ENCODE data around the gene PAX3.

The PAX3 gene

DNA sequence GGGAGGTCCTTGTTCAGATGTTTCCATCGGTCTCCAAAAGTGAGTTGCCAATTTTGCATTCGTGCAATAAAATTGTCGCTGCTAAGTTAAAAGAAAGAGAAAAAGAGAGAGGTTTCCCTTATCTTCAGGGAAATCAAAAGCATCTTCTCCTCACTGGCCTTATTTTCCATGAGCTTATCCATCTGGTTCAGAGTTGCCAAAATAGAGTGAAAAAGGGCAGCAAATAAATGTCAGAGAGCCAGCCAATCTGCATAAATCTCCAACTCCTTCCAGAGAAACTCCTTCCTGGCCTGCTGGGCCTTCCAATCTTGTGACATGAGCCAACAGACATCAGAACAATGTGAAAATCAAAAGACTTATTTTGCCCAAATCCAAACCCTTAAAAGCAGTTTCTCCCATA lies 28.4 kb downstream of the PAX3 start:
- DNase-seq (ENCODE audit: low read depth in 2 of 2, low spot score in 1 of 2): no peak

DNA sequence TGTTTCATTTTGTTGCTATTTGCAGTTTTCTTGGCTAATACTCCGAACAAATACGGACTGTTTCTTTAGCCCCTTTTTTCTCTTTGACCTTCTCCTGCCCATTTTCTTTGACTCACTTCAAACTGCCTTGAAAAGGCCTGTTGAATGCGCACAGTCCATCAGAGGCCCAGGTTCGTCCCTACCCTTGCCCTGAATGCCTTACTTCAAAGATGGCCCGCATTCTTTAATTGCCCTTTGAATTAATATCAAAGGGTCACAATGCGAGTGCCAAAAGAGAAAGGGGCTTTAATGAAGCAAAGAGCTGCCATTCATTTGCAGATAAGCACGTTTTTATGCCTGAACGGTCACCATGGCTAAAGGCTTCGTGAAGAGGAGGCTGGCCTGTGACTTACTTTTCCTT lies 29.7 kb downstream of the PAX3 start:
- no peak for DNase-seq (ENCODE audit: low read depth in 2 of 2, low spot score in 1 of 2)

DNA sequence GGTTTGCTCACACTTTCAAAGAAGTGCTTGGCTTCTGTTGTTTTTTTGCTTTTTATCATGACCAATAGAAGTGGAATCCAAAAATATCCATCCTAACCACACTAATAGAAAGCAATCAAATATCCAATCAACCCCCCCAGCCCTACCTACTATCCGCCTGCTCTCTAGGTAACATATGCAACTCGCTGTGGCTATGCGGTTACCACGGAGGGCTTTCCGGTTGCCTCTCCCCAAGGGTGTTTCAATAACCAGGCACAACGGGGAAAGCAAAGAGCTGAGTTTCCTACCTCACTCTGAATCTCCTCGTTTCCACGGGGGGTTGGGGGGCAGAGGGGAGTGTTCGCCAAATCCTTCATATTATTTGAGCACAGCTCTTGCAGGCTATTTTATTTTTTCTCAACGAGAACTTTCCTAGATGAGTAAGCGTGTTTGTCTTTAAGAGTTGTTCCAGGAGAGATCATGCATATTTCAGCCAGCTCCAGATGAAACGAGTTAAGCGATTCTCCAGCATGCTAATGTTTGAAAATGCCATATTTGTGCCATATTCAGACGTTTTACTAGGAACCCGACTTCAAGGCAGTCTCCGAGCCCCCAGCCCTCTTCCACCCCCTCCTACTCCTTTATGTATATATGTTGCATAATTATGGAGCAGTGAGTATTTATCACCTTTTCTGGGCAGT lies 30.3 kb downstream of the PAX3 start:
- DNase-seq (ENCODE audit: low read depth in 2 of 2, low spot score in 1 of 2): no peak

DNA sequence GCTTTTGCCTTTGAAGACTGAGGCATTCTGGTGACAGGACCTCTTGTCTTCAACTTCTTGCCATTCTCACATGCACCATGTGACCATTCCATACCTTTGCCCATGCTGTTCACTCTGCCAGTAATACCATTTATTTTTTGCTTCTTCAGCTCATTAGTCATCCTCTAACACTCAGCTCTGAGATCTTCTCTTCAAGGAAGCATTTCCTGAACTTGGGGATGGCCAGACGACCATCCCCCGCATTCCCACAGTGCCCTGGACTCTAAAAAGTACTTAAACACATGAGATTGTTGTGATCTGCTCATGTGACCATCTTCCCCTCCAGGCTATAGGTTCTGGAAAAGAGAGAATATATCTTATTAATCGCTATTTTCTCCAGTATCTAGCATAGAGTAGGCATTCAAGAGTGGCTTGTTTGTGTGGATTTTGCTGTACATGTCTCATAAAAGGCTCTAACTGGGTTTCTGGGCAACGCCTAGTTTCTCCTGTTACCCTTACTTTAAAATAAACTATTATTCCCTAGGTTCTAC lies 33.9 kb downstream of the PAX3 start:
- no peak for DNase-seq (ENCODE audit: low read depth in 2 of 2, low spot score in 1 of 2)

DNA sequence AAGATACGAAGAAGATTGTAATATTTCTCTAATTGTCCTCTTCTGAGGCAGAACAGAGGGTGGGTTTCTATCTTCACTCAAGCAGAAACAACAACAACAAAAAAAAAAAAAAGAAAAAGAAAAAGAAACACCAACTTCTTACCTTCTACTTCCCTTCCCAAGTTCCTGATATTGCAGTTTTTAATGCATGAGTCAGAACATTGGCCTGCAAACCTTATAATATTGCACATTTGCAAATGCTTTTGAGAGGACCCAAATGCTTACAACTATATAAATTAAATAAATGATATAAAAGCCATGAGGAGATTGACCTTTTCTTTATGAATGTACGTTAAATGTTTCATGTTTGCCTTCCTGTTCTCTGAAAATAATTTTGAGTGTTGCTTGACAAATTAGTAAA lies 37.3 kb downstream of the PAX3 start:
- DNase-seq (ENCODE audit: low read depth in 2 of 2, low spot score in 1 of 2): no peak

DNA sequence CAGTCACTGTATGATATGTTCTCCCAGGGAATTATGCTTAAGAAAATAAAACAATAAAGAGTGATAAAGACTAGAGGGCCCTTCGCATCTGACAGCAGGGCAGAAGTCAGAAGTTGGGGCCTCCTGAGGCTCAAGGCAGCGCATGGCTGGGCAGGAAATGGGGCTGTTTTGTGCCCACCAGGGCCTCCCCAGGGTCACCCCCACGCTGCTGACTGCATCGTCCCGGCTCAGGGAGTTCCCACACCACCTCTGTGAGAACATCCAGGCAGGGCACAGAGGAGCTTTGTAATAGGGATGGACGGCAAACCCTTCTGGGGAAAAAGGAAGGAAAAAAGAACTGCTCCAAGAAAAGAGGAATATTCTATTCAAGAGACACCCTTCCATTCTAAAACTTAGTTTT lies 41.2 kb downstream of the PAX3 start:
- DNase-seq (ENCODE audit: low read depth in 2 of 2, low spot score in 1 of 2): no peak

DNA sequence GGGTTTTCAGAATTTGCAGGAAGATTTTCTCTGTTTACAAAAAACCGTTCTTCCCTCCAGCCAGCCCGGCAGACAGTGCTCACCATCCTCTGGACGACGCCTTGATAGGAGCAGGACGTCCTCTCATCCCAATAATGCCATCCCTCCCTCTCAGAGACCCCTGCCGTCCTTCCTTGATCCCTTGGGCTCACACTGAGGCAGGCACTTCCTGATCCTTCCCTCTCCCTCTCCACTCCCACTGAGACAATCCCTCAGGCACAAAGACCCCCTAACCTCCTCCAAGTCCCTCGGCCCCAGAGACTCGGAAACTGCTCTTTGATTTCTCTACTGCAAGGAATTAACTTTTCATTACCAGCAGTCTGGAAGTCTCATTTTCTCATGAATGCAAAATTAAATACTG lies 42.5 kb downstream of the PAX3 start:
- DNase-seq (ENCODE audit: low read depth in 2 of 2, low spot score in 1 of 2): no peak

DNA sequence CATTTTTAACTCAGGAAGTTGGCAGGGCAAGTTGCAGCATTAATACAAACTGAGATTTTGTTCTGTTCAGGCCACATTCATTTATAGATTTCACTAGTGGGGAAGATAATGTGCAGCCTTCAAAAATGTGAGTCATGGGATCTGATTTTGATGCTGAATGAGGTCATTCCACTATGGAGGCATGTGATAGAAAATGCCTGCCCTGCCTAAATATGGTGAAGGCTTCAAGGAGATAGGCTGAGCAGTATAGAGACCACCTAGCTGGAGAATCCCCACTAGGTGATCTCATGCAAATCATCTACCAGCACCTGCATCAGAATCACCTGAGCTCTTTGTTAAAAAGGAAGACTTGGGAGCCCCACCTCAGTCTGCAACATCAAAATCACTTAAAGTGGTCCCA lies 43.7 kb downstream of the PAX3 start:
- no peak for DNase-seq (ENCODE audit: low read depth in 2 of 2, low spot score in 1 of 2)

DNA sequence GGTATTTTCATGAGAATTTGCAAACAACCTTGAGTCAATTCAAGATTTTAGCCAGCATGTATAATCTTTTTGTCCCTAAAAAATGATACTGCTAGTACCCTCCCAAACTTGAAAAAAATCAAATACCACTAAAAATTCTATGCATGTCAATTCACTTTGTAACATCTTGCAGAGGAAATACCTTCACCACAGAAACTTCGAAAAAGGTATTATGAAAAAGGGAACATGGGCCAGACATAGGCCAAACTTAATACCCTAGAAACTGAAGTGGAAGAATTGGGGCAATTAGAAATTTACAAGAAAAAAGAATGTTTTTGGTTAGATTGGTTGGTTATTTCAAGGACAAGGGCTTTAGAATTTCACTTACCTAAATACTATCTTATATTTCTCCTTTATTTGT lies 48.5 kb downstream of the PAX3 start:
- no peak for DNase-seq (ENCODE audit: low read depth in 2 of 2, low spot score in 1 of 2)

DNA sequence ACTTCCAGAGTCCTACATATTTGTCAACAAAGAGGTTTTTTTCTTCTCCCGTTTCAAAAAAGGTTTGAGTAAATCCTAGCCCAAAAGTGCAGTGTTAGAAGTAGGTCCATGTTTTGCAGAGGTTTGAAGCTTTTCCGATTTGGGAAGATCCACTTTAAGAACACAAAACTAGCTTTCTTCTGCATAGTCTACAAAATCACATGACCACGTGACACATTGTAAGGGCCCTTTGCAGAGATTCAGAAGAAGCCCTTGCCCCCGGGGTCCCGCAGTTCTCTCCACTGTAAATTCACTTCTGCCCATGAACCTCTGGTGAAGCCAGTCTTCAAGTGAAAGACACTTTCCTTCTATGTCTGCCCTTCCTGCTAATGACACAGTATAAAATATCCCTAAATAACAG lies 49.4 kb downstream of the PAX3 start:
- no peak for DNase-seq (ENCODE audit: low read depth in 2 of 2, low spot score in 1 of 2)

DNA sequence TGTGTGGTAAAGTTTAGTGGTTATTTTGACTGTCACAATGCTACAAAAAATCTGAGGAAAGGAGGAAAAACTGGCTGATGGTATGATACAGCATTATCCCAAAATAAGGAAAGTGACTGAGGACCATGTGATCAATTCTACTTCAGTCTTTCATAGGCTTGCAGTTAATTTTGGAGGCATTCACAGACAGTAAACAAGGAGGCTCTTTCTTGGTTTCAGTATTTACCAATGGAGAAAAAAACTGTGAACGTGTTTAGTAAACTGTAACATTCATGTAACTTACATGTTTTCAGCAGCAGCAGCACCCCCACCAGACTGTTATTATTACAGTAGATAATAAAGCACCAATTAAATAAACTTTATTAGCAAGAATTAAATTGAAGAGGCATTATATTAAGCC lies 50.0 kb downstream of the PAX3 start:
- no peak for DNase-seq (ENCODE audit: low read depth in 2 of 2, low spot score in 1 of 2)

DNA sequence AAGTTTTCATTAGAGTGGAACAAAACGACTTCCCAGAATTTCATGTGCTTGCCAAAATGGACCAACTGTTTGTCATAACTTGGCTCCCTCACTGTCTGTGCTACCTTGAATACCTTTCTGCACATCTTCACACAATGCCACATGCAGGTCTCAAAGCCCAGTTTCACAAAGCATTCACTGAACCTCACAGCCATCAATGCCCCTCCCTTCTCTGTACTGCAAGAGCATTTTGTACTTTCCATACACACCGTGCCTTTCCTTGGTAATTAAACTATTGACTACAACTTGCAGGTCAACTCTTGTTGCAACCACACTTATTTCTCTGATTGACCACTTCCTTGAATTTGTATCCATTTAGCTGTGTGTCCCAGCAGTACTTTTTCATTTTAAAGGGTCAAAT lies 50.5 kb downstream of the PAX3 start:
- DNase-seq (ENCODE audit: low read depth in 2 of 2, low spot score in 1 of 2): no peak

DNA sequence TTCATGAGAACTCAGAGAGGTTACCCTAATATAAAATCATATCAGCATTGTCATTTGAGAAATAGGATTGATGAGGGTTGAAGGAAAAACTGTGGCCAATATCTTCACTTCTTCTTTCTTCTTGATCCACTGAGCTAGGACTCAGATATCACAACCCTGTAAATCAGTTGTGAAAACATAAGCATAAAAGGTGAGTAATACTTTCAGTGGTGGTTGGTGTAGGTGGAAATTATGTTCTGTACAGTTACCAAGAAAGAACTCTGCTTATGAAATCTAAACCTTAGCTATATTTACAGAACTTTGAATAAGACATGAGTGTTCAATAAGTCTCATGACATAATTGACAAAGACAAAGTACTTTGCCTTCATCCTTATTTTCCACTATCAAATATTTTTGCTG lies 56.3 kb downstream of the PAX3 start:
- DNase-seq (ENCODE audit: low read depth in 2 of 2, low spot score in 1 of 2): no peak

DNA sequence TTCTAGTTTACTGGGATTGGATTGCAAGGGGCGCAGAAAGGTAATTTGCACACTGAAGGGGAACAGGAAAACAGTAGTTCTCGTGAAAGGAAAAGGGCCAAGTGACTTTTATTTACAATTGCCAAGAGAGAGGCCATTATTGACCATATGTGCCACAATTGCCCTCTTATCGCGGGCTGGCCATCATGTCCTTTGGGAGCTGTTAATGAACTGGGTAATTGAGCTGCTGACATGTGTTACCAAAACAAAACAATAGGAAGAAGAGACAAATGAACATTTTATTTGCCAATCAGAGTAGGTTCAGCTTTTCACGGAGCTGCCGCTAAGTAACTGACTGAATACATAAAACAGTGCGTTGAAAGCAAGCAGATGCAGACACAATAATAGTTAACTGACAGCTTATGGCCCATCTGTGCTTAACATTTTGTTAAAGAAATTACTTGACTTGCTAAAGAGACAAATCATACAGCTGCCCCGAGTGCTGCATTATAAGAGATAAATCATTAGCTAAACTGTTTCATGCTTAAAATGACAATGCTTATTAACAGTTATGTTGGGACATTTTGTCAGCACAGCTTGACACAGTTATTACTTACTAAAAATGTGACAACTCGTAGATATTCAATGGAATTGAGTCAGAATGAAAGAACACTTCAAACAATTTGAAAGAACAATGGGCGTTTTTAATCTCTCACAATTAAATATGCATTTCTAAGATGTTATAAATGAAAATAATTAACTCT lies 57.5 kb downstream of the PAX3 start:
- no peak for DNase-seq (ENCODE audit: low read depth in 2 of 2, low spot score in 1 of 2)

DNA sequence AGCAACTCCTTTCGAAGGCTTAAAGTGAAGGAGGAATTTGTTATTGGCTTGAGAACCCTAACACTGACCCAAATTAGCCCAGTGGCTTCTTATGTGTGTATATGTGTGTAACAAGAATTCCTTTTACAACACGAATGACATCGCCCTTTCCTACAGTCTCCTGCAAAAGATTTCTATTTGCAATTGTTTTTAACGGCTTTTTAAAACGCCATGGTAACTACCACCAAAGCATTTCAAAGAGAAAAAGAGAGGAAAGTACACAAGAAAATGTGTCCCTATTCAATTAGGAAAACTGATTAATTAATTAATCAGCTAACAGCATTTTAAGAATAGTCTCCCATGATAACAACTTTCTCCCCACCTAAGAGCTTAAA lies 58.1 kb downstream of the PAX3 start:
- DNase-seq (ENCODE audit: low read depth in 2 of 2, low spot score in 1 of 2): no peak

DNA sequence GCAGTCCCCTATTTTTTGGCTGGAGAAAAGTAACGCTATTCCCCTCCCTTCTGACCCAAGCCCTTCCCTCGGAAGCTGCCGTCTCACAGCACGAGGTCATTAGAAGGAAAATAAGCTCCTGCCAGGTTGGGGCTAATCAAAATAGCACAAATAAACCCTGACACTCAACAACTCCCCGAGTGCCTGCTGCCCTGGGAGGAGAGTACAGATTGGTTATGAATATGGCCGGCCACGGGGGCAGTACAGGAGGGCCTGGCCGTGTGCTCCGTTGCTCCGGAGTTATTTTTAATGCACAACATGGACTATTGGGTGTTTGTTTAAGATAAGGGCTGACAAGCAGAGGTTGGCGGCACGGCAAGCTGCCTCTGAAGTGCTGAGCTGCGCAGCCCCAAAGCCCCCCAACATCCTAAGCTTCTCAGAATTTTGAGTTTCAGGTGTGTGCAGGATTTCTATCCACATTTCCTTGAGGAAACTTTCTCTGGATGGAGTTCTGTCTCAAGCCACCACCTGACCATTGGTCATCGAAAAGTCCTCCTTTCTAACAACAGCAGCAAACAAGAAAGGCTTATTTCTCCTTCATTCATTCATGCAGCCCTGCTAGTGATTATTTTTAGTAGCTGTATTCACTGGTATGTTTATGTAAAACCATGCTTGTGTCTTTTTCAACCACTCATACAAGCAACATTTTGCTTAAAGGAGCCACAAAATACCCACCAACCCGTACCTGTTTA lies 58.7 kb downstream of the PAX3 start:
- DNase-seq (ENCODE audit: low read depth in 2 of 2, low spot score in 1 of 2): no peak

DNA sequence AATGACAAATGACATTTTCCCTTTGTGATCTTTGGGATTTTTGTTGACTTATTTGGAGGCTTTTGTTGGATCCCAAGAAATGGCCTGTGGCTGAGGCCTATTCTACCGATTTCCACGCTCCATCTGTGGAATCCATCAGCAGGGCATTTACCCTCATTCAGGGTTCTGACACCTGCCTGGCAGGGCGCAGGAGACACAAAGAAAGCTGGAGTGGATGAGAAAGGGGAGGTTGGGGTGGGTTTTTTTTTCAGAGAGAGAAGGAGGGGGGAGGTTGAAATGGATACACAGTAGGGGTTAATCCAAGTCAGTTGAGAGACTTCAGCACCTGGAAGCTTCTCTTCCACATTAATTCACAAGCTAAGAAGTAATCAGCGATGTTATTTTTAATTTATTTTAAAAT lies 59.7 kb downstream of the PAX3 start:
- DNase-seq (ENCODE audit: low read depth in 2 of 2, low spot score in 1 of 2): no peak

DNA sequence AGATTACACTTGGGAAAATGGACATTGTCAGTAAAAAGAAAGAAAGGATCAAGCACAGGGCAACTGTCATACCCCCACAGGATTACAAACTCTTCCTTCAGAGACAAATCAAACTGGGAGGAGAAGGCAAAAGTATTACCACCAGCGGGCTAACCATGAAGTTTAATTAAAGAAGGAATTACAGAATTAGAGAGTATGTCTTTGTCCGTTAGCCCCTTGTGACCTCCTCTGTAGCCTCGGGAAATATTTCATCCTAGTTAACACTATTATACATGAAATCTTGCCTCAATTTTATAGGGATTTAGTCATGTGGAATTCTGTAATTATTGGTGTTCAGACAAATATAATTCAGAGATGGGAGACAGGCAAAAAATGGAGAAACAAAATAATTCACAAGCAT lies 60.7 kb downstream of the PAX3 start:
- DNase-seq (ENCODE audit: low read depth in 2 of 2, low spot score in 1 of 2): no peak

DNA sequence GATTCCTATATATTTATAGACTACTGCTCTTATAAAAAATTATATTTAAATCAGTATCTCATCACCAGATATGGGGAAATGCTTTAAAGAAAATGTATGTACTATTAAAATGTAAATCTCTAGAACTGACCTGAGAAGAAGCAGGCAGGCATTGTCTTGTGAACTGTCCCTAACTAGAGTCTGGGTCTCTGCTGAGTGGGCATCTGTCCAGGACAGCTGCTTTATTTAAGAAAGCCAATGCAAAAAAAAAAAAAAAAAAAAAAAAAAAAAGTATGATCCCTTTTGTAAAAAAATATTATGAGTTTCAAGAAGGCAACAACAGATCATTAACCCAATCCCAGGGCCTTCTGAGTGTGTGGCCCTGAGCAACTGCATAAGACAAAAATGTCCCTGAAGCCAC lies 66.0 kb downstream of the PAX3 start:
- DNase-seq (ENCODE audit: low read depth in 2 of 2, low spot score in 1 of 2): no peak

DNA sequence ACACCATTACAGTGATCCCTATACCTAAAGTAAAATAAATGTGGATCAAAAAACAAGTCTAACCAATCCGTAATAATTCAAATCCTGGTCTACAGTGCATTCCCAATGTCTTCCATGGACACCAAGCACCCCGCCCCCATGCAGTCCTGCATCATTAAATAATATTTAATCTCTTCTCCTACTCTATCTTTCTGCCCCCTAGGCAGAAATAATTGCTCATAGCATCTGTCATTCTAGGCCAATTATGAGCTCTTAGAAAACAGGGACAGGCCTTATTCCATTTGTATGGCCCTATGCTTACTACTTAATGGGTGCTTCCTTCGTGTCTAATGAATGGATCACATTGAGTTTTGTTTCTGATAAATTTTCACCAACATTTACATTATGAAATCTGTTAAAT lies 66.4 kb downstream of the PAX3 start:
- no peak for DNase-seq (ENCODE audit: low read depth in 2 of 2, low spot score in 1 of 2)

DNA sequence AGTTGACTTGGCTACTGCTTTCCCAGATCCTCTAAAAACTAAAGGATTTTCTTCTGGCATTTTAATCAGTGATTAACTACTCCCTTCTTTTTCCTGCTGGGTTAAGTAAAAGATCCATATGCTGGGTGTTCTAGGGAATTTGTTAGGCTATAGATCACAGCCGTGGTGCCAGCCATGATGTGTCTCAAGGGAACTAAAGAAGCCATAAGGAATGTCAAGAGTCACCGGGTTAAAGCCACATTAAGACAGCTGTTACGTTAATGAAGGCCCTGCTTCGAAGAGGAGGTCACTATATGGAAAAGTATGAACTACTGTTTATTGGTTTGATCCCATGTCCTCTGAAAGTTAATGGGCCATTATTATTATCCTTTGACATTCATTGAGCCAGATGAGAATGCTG lies 70.7 kb downstream of the PAX3 start:
- no peak for DNase-seq (ENCODE audit: low read depth in 2 of 2, low spot score in 1 of 2)

DNA sequence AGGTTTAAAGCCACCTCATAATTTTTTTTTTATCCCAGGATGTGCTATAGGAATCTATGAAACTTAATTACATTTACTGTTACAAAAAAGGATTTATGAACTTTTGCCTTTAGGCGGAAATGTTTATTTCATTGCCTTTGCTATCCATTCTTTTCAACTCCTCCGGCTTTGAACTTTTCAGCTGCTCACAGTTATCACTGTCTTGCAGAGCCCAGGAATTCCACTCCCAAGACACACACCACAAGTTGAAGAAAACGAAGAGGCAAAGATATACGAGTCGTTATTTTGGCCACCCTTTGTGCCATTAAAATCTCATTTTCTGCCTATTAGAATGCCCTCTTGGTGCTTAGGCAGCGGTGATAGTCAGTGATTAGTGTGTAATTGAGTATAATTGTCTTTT lies 80.0 kb downstream of the PAX3 start:
- no peak for DNase-seq (ENCODE audit: low read depth in 2 of 2, low spot score in 1 of 2)
